NK-92 treated with Interleukin-12 subunit alpha and Interleukin-12 subunit beta, amount 100 ng/mL, for 24 hours (cell line): ENCODE measurements around the gene IREB2.
"Not testable (repeated sequence)": the region's sequence is repeated elsewhere in the genome, so short reads cannot be mapped to it uniquely, and the experiment has no call there.

Experiments
- DNase-seq: peaks from one replicate; lab custom pipeline; 2025; lab: John Stamatoyannopoulos, UW

The IREB2 gene, protein sequence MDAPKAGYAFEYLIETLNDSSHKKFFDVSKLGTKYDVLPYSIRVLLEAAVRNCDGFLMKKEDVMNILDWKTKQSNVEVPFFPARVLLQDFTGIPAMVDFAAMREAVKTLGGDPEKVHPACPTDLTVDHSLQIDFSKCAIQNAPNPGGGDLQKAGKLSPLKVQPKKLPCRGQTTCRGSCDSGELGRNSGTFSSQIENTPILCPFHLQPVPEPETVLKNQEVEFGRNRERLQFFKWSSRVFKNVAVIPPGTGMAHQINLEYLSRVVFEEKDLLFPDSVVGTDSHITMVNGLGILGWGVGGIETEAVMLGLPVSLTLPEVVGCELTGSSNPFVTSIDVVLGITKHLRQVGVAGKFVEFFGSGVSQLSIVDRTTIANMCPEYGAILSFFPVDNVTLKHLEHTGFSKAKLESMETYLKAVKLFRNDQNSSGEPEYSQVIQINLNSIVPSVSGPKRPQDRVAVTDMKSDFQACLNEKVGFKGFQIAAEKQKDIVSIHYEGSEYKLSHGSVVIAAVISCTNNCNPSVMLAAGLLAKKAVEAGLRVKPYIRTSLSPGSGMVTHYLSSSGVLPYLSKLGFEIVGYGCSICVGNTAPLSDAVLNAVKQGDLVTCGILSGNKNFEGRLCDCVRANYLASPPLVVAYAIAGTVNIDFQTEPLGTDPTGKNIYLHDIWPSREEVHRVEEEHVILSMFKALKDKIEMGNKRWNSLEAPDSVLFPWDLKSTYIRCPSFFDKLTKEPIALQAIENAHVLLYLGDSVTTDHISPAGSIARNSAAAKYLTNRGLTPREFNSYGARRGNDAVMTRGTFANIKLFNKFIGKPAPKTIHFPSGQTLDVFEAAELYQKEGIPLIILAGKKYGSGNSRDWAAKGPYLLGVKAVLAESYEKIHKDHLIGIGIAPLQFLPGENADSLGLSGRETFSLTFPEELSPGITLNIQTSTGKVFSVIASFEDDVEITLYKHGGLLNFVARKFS

GRCh38 chr15:78437762-78438618 lies at the start of gene IREB2:
Gene IREB2 (plus strand): TSS chr15:78438216. CDS start chr15:78438338, 122 bp downstream.
- peak; percentile 94 for DNase-seq

DNA sequence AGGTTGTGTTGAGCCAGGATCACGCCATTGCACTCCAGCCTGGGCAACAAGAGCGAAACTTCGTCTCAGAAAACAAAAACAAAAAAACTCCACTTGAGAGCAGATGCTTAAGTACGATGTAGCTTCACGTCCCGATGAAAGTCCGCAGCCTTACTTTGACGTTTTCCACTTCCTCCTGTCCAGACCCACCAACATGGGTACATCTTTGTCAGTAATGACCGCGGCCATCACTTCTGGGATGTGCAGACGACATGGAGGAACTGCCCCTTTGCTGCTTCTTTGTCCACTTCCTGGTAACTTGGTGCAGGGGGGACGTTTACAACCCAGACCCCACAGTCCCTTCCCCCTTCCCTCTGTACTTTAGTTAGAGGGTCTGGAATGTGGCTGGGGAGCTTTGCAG lies 49.2 kb upstream of the IREB2 start:
- DNase-seq: no peak

GRCh38 chr15:78389322-78389721 lies 48.7 kb upstream of the IREB2 start:
- DNase-seq: no peak

- DNase-seq: no peak
Observed at GRCh38 chr15:78389738-78390137, 48.3 kb upstream of the IREB2 start.

- no peak for DNase-seq
Observed at GRCh38 chr15:78390242-78390641, 47.8 kb upstream of the IREB2 start.

DNA sequence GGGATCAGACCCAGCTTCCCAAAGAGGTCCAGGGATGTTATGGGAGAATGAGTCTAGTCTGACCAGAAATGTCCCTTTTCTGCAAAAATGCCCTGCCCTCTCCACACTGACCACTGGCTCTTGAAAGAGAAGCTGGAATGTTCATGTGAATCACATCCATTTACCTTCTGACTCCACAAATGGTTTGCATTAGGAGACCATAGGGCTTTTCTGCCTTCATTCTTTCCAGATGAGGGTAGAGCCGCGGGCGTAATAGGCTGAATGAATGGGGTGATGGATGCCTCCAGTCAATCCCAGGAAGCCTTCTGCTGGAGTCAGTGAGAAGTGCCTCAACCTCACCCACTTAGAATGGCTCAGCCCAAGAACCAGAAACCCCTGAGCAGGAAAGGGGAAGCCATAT lies 47.2 kb upstream of the IREB2 start:
- no peak for DNase-seq

- no peak for DNase-seq
Observed at GRCh38 chr15:78391781-78392180, 46.2 kb upstream of the IREB2 start.

DNA sequence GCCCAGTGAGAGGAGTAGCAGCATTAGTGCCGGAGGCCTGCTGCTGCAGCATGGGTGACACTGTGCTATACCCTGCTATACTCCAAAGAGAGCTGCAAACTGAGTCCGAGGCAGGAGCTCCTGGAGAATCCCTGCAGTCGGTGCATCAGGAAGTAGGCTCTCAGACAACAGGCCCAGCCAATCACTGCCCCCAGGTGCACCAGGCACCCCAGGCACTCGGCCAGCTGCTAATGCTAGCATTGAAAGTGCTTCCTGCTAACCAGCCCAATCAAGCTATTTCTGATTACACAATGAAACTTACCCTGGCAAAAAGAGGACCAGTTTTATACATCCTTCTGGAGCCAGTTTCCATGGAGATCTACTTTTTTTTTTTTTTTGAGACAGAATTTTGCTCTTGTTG lies 45.6 kb upstream of the IREB2 start:
- no peak for DNase-seq

- DNase-seq: no peak
Observed at GRCh38 chr15:78393137-78393536, 44.9 kb upstream of the IREB2 start.

DNA sequence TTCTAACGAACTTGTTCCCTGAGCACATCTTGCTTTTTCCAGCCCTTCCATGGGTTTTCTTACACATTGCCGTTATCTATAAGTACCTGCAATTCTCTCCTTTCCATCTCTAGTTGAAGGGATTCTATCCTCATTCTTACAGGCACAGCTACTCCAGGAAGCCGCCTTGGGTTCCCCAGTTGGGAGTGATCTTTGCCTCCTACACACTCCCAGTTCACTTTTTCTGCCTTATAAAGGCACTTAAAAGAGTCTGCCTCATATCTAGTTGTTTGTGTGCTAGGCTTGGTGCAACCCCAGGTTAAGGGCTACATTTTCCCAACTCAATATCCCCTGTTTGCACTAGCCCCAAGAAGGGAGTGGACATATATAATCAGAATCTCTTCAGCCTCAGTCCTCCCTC lies 44.0 kb upstream of the IREB2 start:
- DNase-seq: no peak

- no peak for DNase-seq
Observed at GRCh38 chr15:78394981-78395616, 42.9 kb upstream of the IREB2 start.

- DNase-seq: no peak
Observed at GRCh38 chr15:78396186-78396814, 41.7 kb upstream of the IREB2 start.

DNA sequence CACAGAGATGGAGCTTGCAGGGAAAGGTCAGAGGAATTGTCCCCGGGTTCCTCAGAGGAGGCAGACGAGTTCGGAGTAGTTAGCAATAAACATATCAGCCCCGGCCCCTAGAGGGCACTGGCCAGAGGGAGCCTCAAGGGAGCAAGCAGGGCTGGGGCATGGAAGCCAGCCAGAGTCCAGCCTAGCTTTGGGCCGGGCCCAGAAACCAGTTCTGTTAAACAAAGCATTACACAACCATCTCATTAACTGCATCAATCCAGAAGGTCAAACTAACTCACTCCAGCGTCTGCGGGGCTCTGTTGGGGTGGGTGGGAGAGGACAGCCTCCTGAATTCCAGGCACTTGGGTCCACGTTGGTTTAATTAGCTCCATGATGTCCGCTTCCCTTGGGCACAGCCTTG lies 41.0 kb upstream of the IREB2 start:
- no peak for DNase-seq

DNA sequence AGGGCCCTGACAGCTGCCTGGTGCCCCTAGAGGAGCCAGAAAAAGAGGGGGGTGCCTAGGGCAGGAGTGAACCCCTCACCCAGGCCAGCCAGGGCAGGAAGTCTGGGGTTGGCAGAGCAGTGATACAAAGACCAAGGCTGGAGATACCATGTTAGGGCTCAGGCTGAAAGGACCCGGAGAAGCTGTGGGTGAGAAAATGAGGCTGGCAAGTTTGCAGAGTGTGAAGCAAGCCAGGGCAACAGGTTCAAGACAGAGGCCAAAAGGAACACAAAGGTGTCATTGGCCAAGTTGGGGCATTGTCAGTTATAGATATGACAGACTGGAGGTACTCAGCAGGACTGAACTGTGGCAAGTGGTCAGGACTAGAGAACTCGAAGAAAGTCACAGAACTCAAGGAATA lies 40.6 kb upstream of the IREB2 start:
- DNase-seq: no peak

- no peak for DNase-seq
Observed at GRCh38 chr15:78398076-78398825, 39.8 kb upstream of the IREB2 start.

DNA sequence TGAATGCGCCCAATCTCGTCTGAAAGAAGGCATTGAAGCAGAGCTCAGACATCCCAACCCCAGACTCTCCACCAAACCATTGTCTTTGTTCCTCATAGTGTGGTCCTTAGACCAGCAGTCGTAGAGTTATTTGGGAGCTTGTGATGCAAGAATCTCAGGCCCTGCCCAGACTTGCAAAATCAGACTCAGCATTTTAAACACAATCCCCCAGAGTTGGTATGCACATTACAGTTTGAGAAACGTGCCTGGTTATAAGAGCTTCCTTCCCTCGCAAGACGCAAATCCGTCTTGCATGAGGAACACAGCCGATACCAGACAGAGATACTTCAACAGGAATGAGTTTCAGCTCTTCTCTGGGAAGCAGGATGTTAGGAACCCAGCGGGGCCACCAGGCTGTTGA lies 38.9 kb upstream of the IREB2 start:
- no peak for DNase-seq

DNA sequence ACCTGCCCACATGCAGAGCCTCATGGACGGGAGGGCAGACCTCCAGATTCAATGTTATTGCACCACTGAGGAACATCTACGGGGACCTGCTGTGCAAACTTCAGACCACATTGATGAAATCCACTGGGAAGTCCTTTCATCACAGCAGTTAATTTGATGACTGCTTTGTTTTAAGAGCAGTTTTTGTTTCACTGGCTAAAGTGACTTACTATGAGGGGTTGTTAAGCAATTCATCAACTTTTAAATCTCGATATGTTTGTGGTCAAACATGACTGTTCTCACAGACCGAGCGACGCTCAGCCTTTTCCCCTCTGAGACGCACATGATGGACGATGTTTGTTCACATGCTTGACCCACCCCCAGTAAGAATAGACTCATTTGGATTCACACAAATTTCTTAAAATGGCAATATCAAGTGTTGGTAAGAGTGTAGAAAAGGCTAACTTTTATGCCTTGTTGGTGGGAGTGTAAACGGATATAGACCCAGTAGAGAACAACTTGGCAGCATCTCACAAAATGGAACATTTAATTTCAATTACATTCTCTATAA lies 35.9 kb upstream of the IREB2 start:
- DNase-seq: no peak

- no peak for DNase-seq
Observed at GRCh38 chr15:78404125-78404524, 33.9 kb upstream of the IREB2 start.

GRCh38 chr15:78404796-78405195 lies 33.2 kb upstream of the IREB2 start:
- DNase-seq: not testable (repeated sequence)

DNA sequence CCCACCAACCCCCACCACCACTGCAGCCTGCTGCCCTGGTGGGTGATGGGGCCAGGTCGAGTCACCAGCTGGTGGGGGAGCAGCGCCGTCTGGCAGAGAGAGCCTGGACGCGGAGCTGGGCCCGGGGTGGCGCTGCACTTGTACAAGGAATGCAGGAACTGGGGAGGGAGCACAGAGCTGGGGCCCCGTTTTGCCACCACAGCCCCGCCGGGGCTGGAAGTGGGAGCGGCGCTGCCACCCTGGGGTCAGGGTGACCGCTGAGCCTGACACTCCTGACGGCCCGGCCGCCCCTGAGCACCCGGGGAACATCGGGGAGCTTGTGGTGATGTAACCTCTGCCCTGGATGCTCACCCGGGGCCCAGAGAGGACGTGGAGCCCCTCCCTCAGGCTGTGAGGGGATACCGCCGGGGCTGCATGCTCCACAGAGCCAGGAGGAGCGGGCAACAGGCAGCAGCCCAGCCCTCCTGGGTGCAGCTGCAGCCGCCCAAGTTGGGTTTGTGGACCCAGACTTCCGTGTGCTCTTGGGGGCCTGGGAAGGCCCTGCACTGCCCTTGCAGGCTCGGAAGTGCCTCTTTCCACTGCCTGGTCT lies 32.6 kb upstream of the IREB2 start:
- no peak for DNase-seq
